Fibroblast of skin of right biceps (primary cell): Measurements from ENCODE around the gene FZD1.
"Not testable (repeated sequence)": the region's sequence is repeated elsewhere in the genome, so short reads cannot be mapped to it uniquely, and the experiment has no call there.

ENCODE experiments used
- DNase-seq: peaks from one replicate; pipeline ENCODE4 v3.0.0-alpha.2; 2013

Gene FZD1

GRCh38 chr7:91299952-91300775 is 35.9 kb downstream of the FZD1 start:
- DNase-seq: no peak

GRCh38 chr7:91302794-91303193 is 38.6 kb downstream of the FZD1 start:
- no peak for DNase-seq

- DNase-seq: no peak
Measured at GRCh38 chr7:91306266-91306665, 42.0 kb downstream of the FZD1 start.

DNA sequence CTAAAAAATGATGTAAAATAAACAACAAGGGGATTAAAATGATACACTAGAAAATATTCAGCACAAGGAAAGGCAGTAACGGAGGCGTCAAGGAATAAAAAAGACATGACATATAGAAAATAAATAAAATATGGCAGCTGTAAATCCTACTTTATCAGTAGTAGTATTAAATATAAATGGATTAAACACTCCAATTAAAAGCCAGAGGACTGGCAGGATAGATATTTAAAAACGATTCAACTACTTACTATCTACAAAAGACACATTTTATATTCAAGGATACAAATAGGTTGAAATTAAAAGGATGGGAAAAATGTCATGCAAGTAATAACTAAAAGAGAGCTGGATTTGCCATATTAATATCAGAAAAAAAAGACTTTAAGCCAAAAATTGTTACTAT is 43.2 kb downstream of the FZD1 start:
- no peak for DNase-seq

GRCh38 chr7:91308191-91308590 is 44.0 kb downstream of the FZD1 start:
- DNase-seq: not testable (repeated sequence)

- peak; percentile 71 for DNase-seq
Measured at GRCh38 chr7:91310830-91311460, 46.7 kb downstream of the FZD1 start.

- DNase-seq: no peak
Measured at GRCh38 chr7:91311839-91312238, 47.6 kb downstream of the FZD1 start.

- no peak for DNase-seq
Measured at GRCh38 chr7:91313113-91313512, 48.9 kb downstream of the FZD1 start.

- no peak for DNase-seq
Measured at GRCh38 chr7:91314591-91315323, 50.5 kb downstream of the FZD1 start.

GRCh38 chr7:91316426-91316825 is 52.2 kb downstream of the FZD1 start:
- DNase-seq: no peak

- DNase-seq: no peak
Measured at GRCh38 chr7:91319351-91319750, 55.1 kb downstream of the FZD1 start.

GRCh38 chr7:91320366-91321078 is 56.3 kb downstream of the FZD1 start:
- no peak for DNase-seq
